Lower leg skin (tissue), 4 donors: Measurements from ENCODE around the gene ST7. TPM values are rescaled to one million over a fixed set of nuclear protein-coding genes. Genes with fewer than 3 reads are reported as not detected.

ENCODE experiments used
- DNase-seq, 2 donors: peaks; one replicate each; pipeline ENCODE4 v3.0.0-alpha.2; 2019; ENCODE audit warnings: low spot score in 2 of 2
- H3K4me3 ChIP-seq: fragments of 200-600 bp; sonication (generic); 2 replicates; pipeline ENCODE4 v1.5.1; 2017; ENCODE audit warnings: mild to moderate bottlenecking, low read depth; ENCODE audit not compliant: poor library complexity, severe bottlenecking
- CTCF ChIP-seq, 3 donors: fragments of 450-650 bp; IDR thresholded peaks; one replicate each; pipeline ENCODE4 v1.5.1; 2016; ENCODE audit warnings: antibody characterized with exemption in 3 of 3, mild to moderate bottlenecking in 3 of 3, moderate library complexity in 2 of 3
- POLR2A ChIP-seq, 2 donors: fragments of 450-650 bp; IDR thresholded peaks; one replicate each; pipeline ENCODE4 v1.6.1; 2016 to 2017; ENCODE audit warnings: antibody characterized with exemption in 2 of 2, mild to moderate bottlenecking in 1 of 2, moderate library complexity in 1 of 2
- WGBS, 2 donors: methylation state at CpG; one replicate each; pipeline ENCODE4 v1.1.5; 2018; 5-methylcytosine and 5-hydroxymethylcytosine counted together
- intact Hi-C: fragments of 100-400 bp; cut with DNase I; formaldehyde crosslinking; loops from one replicate; pipeline ENCODE4 v1.15.0; 2023; ENCODE audit warnings: low total_unique reads
- total RNA-seq, 4 donors: library from RNA; depleted of rRNA; stranded (reverse); fragments of >200 nt; gene quantifications; one replicate each; pipeline ENCODE4 v1.1.0, GENCODE V29; 2016

Gene ST7
- total RNA-seq, 4 donors from 2014 or later = 10.8 to 17.1 (median 11.4) TPM

DNA sequence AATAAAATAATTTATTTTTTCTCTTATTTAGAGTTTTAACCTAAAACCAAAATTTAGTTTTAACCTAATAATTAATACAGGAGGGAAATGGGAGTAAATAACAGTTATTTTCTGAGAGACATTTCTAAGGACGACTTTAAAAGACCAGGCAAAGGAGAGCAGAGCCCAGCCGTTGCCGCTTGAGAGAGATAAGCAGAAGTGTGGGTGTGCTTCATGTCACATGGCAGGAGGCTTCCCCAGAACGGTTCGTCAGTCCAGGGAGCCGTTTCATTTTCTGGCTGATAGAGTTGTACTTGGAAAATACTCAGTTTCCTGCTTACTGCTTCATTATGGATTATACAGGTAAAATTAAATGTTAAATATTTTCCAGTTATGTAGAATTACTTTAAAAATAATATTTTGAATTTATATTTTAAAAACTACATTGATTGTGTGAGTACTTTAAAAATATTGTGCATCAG lies 61.4 kb downstream of the ST7 start:
- 10 to 11% methylated on average over 6 of the region's 6 CpGs for WGBS, 2 donors
- DNase-seq = peak in 1 of 2 donors; percentile 51
- intact Hi-C loops = no loop called here
- TF ChIP-seq POLR2A (IDR thresholded peaks at IDR 0.05) (no peak), CTCF (IDR thresholded peaks at IDR 0.05) (no peak)
- no peak overlapping the region for H3K4me3 ChIP-seq

GRCh38 chr7:117015258-117016184 lies 62.2 kb downstream of the ST7 start:
- TF ChIP-seq POLR2A (IDR thresholded peaks at IDR 0.05) (no peak), CTCF (IDR thresholded peaks at IDR 0.05) (no peak)
- 51 to 74% methylated on average over 4 of the region's 4 CpGs for WGBS, 2 donors
- no peak overlapping the region for H3K4me3 ChIP-seq
- no peak for DNase-seq
- intact Hi-C loops = no loop called here

DNA sequence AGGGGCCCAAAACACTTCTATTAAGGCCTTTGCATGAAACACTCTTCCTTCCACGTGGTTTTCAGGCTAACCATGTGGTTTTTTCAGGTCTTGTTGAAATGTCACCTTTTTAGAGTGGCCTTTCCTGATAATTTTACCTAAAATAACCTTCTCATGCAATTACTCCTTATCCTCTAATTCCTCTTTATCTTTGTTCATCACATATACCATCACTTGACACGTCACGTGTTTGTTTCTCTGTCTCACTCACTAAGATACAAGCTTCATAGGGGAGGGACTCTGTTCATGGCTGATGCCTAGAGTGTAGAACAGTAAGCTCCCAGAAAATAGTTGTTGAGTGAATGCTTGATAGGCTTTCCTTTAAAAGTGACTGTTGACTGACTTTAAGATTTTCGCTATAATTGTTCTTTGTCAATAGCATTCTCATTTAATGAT lies 63.7 kb downstream of the ST7 start:
- 59 to 86% methylated on average over 4 of the region's 4 CpGs for WGBS, 2 donors

DNA sequence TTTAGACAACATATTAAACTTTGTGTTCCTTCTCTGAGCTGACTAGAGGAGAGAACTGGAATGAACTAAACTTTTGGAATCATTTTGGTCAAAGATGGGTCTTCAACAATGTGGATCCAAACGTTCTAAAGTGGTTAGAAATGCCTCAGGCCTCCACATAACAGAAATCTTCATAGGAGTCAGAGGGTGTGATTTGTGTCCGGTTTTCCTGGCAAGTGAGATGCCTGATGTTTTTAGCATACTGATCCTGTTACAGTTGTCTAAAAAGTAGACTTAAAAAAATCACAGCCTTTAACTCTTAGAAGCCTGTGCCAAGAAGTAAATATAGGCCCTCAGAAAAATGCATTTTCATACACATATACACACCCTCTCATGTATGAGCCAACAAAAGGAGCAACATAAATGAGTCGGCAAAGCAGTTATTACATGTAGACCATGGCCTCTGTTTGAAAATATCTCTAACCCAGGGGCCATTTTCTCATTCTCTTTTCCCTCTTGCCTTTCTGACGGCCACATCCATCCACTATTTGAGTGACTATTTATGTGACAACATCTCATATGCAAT lies 64.5 kb downstream of the ST7 start:
- no peak overlapping the region for H3K4me3 ChIP-seq
- TF ChIP-seq POLR2A (IDR thresholded peaks at IDR 0.05) (no peak), CTCF (IDR thresholded peaks at IDR 0.05) (no peak)
- no peak for DNase-seq
- intact Hi-C loops = no loop called here
- WGBS, 2 donors = 38 to 45% methylated on average over 4 of the region's 4 CpGs

More for the DNA sequence above, 63.7 kb downstream of the ST7 start:
- TF ChIP-seq POLR2A (IDR thresholded peaks at IDR 0.05) (no peak), CTCF (IDR thresholded peaks at IDR 0.05) (no peak)
- no peak overlapping the region for H3K4me3 ChIP-seq
- DNase-seq = no peak
- intact Hi-C loops = no loop called here

DNA sequence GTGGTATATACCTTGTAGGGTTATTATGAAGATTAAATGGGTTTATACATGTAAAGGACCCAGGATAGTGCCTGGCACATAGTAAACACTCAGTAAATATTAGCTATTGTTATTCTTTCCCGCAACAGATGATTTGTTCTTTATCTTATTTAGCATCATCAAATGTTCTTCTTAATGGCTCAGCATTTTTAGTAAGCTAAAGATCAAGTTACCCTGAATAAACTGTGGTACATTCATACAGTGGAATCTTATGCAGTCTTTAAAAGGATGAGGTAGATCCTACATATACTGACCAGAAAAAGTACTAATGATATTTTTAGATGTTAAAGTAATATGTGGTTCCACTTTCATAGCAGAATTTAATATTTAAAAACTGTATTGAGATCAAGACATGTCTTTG lies 65.4 kb downstream of the ST7 start:
- intact Hi-C loops = no loop called here
- WGBS, 2 donors = 82 to 87% methylated on average over 1 of the region's 1 CpG
- TF ChIP-seq POLR2A (IDR thresholded peaks at IDR 0.05) (no peak), CTCF (IDR thresholded peaks at IDR 0.05) (no peak)
- no peak overlapping the region for H3K4me3 ChIP-seq
- DNase-seq = no peak
